HEK293 (cell line): ENCODE results near the gene FOXM1.

Source experiments
- CTCF ChIA-PET: fragments of 350-600 bp; formaldehyde crosslinking; extraction: SDS; loops from one replicate; lab custom pipeline; 2021; ENCODE audit warnings: antibody characterized with exemption; lab: Yijun Ruan, JAX
- POLR2A ChIA-PET: fragments of 300-600 bp; formaldehyde crosslinking; extraction: SDS; loops from one replicate; lab custom pipeline; 2020; ENCODE audit warnings: antibody characterized with exemption, inconsistent platforms; lab: Yijun Ruan, JAX
- H3K27ac ChIP-seq: fragments of 200-500 bp; sonication (Bioruptor generic); 2 replicates; pipeline ENCODE4 v1.5.1; 2014; ENCODE audit warnings: low read depth, low read length, control low read depth, inconsistent platforms; ENCODE audit errors: extremely low read depth
- H3K36me3 ChIP-seq, 2 experiments: fragments of 200-500 bp in 1 of 2; sonication (Bioruptor generic) in 1 of 2; 1 replicate in 1 of 2; 2 replicates in 1 of 2; pipeline ENCODE4 v1.5.1; 2014 to 2017; ENCODE audit warnings: inconsistent platforms in 2 of 2, low read length in 2 of 2; ENCODE audit not compliant: control insufficient read depth in 2 of 2, insufficient read depth in 1 of 2
- H3K4me1 ChIP-seq: fragments of 200-500 bp; sonication (Bioruptor generic); 2 replicates; pipeline ENCODE4 v1.5.1; 2014; ENCODE audit warnings: mild to moderate bottlenecking, low read length, inconsistent platforms; ENCODE audit not compliant: control insufficient read depth, insufficient read depth
- H3K4me3 ChIP-seq: 2 replicates; pipeline ENCODE4 v1.5.1; 2011; ENCODE audit warnings: low read depth, mild to moderate bottlenecking, control low read depth, low read length, moderate library complexity
- H3K9me3 ChIP-seq: fragments of 200-500 bp; sonication (Bioruptor generic); 2 replicates; pipeline ENCODE4 v1.5.1; 2014; ENCODE audit warnings: low read depth, low read length, inconsistent platforms; ENCODE audit not compliant: control insufficient read depth, insufficient read depth
- GLI4 ChIP-seq: fragments of 450-650 bp; formaldehyde crosslinking; IDR thresholded peaks from 2 replicates; pipeline ENCODE4 v1.5.1; 2016; ENCODE audit warnings: missing biosample characterization, missing genetic modification characterization
- GLIS2 ChIP-seq: fragments of 450-650 bp; formaldehyde crosslinking; IDR thresholded peaks from 2 replicates; pipeline ENCODE4 v1.5.1; 2016; ENCODE audit warnings: missing biosample characterization, missing genetic modification characterization
- KLF17 ChIP-seq: fragments of 450-650 bp; formaldehyde crosslinking; IDR thresholded peaks from 2 replicates; pipeline ENCODE4 v1.5.1; 2016; ENCODE audit warnings: missing biosample characterization, missing genetic modification characterization
- PRDM10 ChIP-seq: fragments of 450-650 bp; formaldehyde crosslinking; IDR thresholded peaks from 2 replicates; pipeline ENCODE4 v1.5.1; 2016; ENCODE audit warnings: missing biosample characterization, missing genetic modification characterization
- PRDM6 ChIP-seq: fragments of 450-650 bp; formaldehyde crosslinking; IDR thresholded peaks from 2 replicates; pipeline ENCODE4 v1.5.1; 2017; ENCODE audit warnings: missing biosample characterization, missing genetic modification characterization
- SCRT1 ChIP-seq: fragments of 450-650 bp; formaldehyde crosslinking; IDR thresholded peaks from 2 replicates; pipeline ENCODE4 v1.5.1; 2016; ENCODE audit warnings: missing biosample characterization, missing genetic modification characterization, borderline replicate concordance
- SETDB1 ChIP-seq: IDR thresholded peaks from one replicate; pipeline ENCODE4 v1.6.1; 2017; ENCODE audit warnings: mild to moderate bottlenecking, low read length, moderate library complexity, mixed read lengths; ENCODE audit not compliant: insufficient read length
- SP3 ChIP-seq: fragments of 450-650 bp; formaldehyde crosslinking; IDR thresholded peaks from 2 replicates; pipeline ENCODE4 v1.5.1; 2016; ENCODE audit warnings: missing biosample characterization, missing genetic modification characterization
- SP7 ChIP-seq: fragments of 450-650 bp; formaldehyde crosslinking; IDR thresholded peaks from 2 replicates; pipeline ENCODE4 v1.5.1; 2016; ENCODE audit warnings: missing biosample characterization, missing genetic modification characterization
- ZNF112 ChIP-seq: fragments of 450-650 bp; formaldehyde crosslinking; IDR thresholded peaks from 2 replicates; pipeline ENCODE4 v1.5.0; 2017; ENCODE audit warnings: missing biosample characterization, missing genetic modification characterization
- ZNF140 ChIP-seq: fragments of 450-650 bp; formaldehyde crosslinking; IDR thresholded peaks from 2 replicates; pipeline ENCODE4 v1.5.1; 2016; ENCODE audit warnings: missing biosample characterization, missing genetic modification characterization
- ZNF155 ChIP-seq: fragments of 450-650 bp; formaldehyde crosslinking; IDR thresholded peaks from 2 replicates; pipeline ENCODE4 v1.5.1; 2016; ENCODE audit warnings: missing biosample characterization, missing genetic modification characterization
- ZNF157 ChIP-seq: fragments of 450-650 bp; formaldehyde crosslinking; IDR thresholded peaks from 2 replicates; pipeline ENCODE4 v1.5.1; 2016; ENCODE audit warnings: missing biosample characterization, missing genetic modification characterization
- ZNF16 ChIP-seq: fragments of 450-650 bp; formaldehyde crosslinking; IDR thresholded peaks from 2 replicates; pipeline ENCODE4 v1.5.1; 2016; ENCODE audit warnings: low read depth, missing biosample characterization, missing genetic modification characterization
- ZNF223 ChIP-seq: fragments of 450-650 bp; formaldehyde crosslinking; IDR thresholded peaks from 2 replicates; pipeline ENCODE4 v1.5.1; 2016; ENCODE audit warnings: missing biosample characterization, missing genetic modification characterization
- ZNF280D ChIP-seq: fragments of 450-650 bp; formaldehyde crosslinking; IDR thresholded peaks from 2 replicates; pipeline ENCODE4 v1.5.1; 2016; ENCODE audit warnings: missing biosample characterization, missing genetic modification characterization
- ZNF302 ChIP-seq: fragments of 450-650 bp; formaldehyde crosslinking; IDR thresholded peaks from 2 replicates; pipeline ENCODE4 v1.5.1; 2016; ENCODE audit warnings: missing biosample characterization, missing genetic modification characterization, low read depth
- ZNF354C ChIP-seq: fragments of 450-650 bp; formaldehyde crosslinking; IDR thresholded peaks from 2 replicates; pipeline ENCODE4 v1.5.1; 2016; ENCODE audit warnings: missing biosample characterization, missing genetic modification characterization, low read depth, borderline replicate concordance
- ZNF37A ChIP-seq: fragments of 450-650 bp; IDR thresholded peaks from 2 replicates; pipeline ENCODE4 v1.5.1; 2018; ENCODE audit warnings: missing biosample characterization, missing genetic modification characterization
- ZNF391 ChIP-seq: fragments of 450-650 bp; formaldehyde crosslinking; IDR thresholded peaks from 2 replicates; pipeline ENCODE4 v1.5.1; 2016; ENCODE audit warnings: low read depth, missing biosample characterization, missing genetic modification characterization, borderline replicate concordance
- ZNF423 ChIP-seq: fragments of 450-650 bp; formaldehyde crosslinking; IDR thresholded peaks from 2 replicates; pipeline ENCODE4 v1.5.1; 2016; ENCODE audit warnings: missing biosample characterization, missing genetic modification characterization
- ZNF610 ChIP-seq: fragments of 450-650 bp; formaldehyde crosslinking; IDR thresholded peaks from 2 replicates; pipeline ENCODE4 v1.5.1; 2016; ENCODE audit warnings: missing biosample characterization, missing genetic modification characterization, borderline replicate concordance
- ZNF629 ChIP-seq: fragments of 450-650 bp; formaldehyde crosslinking; IDR thresholded peaks from 2 replicates; pipeline ENCODE4 v1.5.1; 2017; ENCODE audit warnings: missing biosample characterization, missing genetic modification characterization
- ZNF639 ChIP-seq: fragments of 450-650 bp; formaldehyde crosslinking; IDR thresholded peaks from 2 replicates; pipeline ENCODE4 v1.5.1; 2016; ENCODE audit warnings: missing biosample characterization, missing genetic modification characterization
- ZNF660 ChIP-seq: fragments of 450-650 bp; IDR thresholded peaks from 2 replicates; pipeline ENCODE4 v1.5.1; 2018; ENCODE audit warnings: missing biosample characterization, mild to moderate bottlenecking, missing genetic modification characterization
- ZNF664 ChIP-seq: fragments of 450-650 bp; formaldehyde crosslinking; IDR thresholded peaks from 2 replicates; pipeline ENCODE4 v1.5.1; 2016; ENCODE audit warnings: missing biosample characterization, missing genetic modification characterization
- ZNF677 ChIP-seq: fragments of 450-650 bp; IDR thresholded peaks from 2 replicates; pipeline ENCODE4 v1.5.0; 2018; ENCODE audit warnings: missing biosample characterization, mild to moderate bottlenecking, missing genetic modification characterization, moderate library complexity
- ZNF701 ChIP-seq: fragments of 450-650 bp; formaldehyde crosslinking; IDR thresholded peaks from 2 replicates; pipeline ENCODE4 v1.5.1; 2016; ENCODE audit warnings: missing biosample characterization, missing genetic modification characterization
- ZNF747 ChIP-seq: fragments of 450-650 bp; formaldehyde crosslinking; IDR thresholded peaks from 2 replicates; pipeline ENCODE4 v1.5.1; 2016; ENCODE audit warnings: missing biosample characterization, missing genetic modification characterization
- ZNF791 ChIP-seq: fragments of 450-650 bp; formaldehyde crosslinking; IDR thresholded peaks from 2 replicates; pipeline ENCODE4 v1.5.1; 2016; ENCODE audit warnings: missing biosample characterization, missing genetic modification characterization

Gene FOXM1

GRCh38 chr12:2893007-2893406, 16.0 kb upstream of the FOXM1 start:
- CTCF ChIA-PET = interaction anchor here (1.4 kb wide), 1 partner anchor 51 kb away, joined by 4 read pairs; no protein-coding TSS in a partner anchor
- no peaks in the 10 kb centered on the region for H3K9me3 ChIP-seq
- H3K4me1 ChIP-seq = peaks cover 6% of the 10 kb centered on the region
- H3K36me3 ChIP-seq = peaks cover 3 to 15% of the 10 kb centered on the region in 2 experiments
- no peak overlapping the region for H3K4me3 ChIP-seq
- POLR2A ChIA-PET = interaction anchor here (0.7 kb wide), 1 partner anchor 53 kb away, joined by 3 read pairs; no protein-coding TSS in a partner anchor
- no peak overlapping the region for H3K27ac ChIP-seq
- no peak for TF ChIP-seq SCRT1
- TF ChIP-seq ZNF112 (tag by site-specific recombination) = no peak
- no peak for TF ChIP-seq GLI4
- peak; percentile 71 for TF ChIP-seq ZNF664 (tag by site-specific recombination)
- no peak for TF ChIP-seq SP3 (tag by site-specific recombination)
- peak; percentile 82 for TF ChIP-seq PRDM6 (tag by site-specific recombination)
- TF ChIP-seq ZNF639 (tag by site-specific recombination) = no peak
- no peak for TF ChIP-seq ZNF391 (tag by site-specific recombination)
- no peak for TF ChIP-seq PRDM10 (tag by site-specific recombination)
- peak; percentile 51; the same call in 1 of the 2 replicates for TF ChIP-seq ZNF660 (tag by site-specific recombination)
- TF ChIP-seq ZNF610 (tag by site-specific recombination) = no peak
- peak; percentile 45; the same call in 1 of the 2 replicates for TF ChIP-seq ZNF629 (tag by site-specific recombination)
- TF ChIP-seq ZNF701 (tag by site-specific recombination) = no peak
- TF ChIP-seq GLIS2 (tag by site-specific recombination) = no peak
- no peak for TF ChIP-seq ZNF791 (tag by site-specific recombination)
- no peak for TF ChIP-seq ZNF140 (tag by site-specific recombination)
- TF ChIP-seq SP7 (tag by site-specific recombination) = peak; percentile 78
- no peak for TF ChIP-seq ZNF302 (tag by site-specific recombination)
- TF ChIP-seq KLF17 (tag by site-specific recombination) = no peak
- TF ChIP-seq SETDB1 = no peak
- no peak for TF ChIP-seq ZNF280D (tag by site-specific recombination)
- no peak for TF ChIP-seq ZNF157 (tag by site-specific recombination)
- TF ChIP-seq ZNF223 (tag by site-specific recombination) = no peak
- no peak for TF ChIP-seq ZNF423 (tag by site-specific recombination)
- TF ChIP-seq ZNF155 (tag by site-specific recombination) = no peak
- TF ChIP-seq ZNF16 = no peak
- TF ChIP-seq ZNF677 (tag by site-specific recombination) = no peak
- TF ChIP-seq ZNF354C (tag by site-specific recombination) = no peak
- TF ChIP-seq ZNF37A (tag by site-specific recombination) = no peak
- no peak for TF ChIP-seq ZNF747 (tag by site-specific recombination)
